HL-60/S4 (cell line): ENCODE results near the gene GPR132.

Source experiments
- in situ Hi-C: fragments of 300-500 bp; cut with MboI; formaldehyde crosslinking; loops from 2 replicates; pipeline ENCODE4 v1.14.3; 2022; ENCODE audit warnings: low sequenced_read_pairs

The GPR132 gene

GRCh38 chr14:105005929-105006830 lies 59.0 kb downstream of the GPR132 start:
- in situ Hi-C loops, result no loop called here

GRCh38 chr14:105005329-105005928 lies 59.8 kb downstream of the GPR132 start:
- in situ Hi-C loops, result no loop called here
